Transverse colon (tissue), 4 donors: ENCODE results near the gene ALKBH7.

ENCODE experiments used
- CTCF ChIP-seq, 5 experiments: fragments of 200-600 bp in 3 of 5; fragments of 450-650 bp in 2 of 5; sonication (generic) in 3 of 5; IDR thresholded peaks; 1 replicate in 2 of 5; 2 replicates in 3 of 5; pipeline ENCODE4 v1.5.1; 2016 to 2017; ENCODE audit warnings: antibody characterized with exemption in 5 of 5, inconsistent platforms in 3 of 5, mild to moderate bottlenecking in 2 of 5, moderate library complexity in 1 of 5
- EP300 ChIP-seq: sonication (generic); formaldehyde crosslinking; IDR thresholded peaks from one replicate; pipeline ENCODE4 v1.6.1; 2017; ENCODE audit warnings: antibody characterized with exemption, low read depth
- POLR2A ChIP-seq: fragments of 450-650 bp; IDR thresholded peaks from one replicate; pipeline ENCODE4 v1.6.1; 2016; ENCODE audit warnings: antibody characterized with exemption, mild to moderate bottlenecking, moderate library complexity
- POLR2AphosphoS5 ChIP-seq, 3 donors: sonication (generic); formaldehyde crosslinking; IDR thresholded peaks; one replicate each; pipeline ENCODE4 v1.6.1; 2016; ENCODE audit warnings: antibody characterized with exemption in 3 of 3

DNA sequence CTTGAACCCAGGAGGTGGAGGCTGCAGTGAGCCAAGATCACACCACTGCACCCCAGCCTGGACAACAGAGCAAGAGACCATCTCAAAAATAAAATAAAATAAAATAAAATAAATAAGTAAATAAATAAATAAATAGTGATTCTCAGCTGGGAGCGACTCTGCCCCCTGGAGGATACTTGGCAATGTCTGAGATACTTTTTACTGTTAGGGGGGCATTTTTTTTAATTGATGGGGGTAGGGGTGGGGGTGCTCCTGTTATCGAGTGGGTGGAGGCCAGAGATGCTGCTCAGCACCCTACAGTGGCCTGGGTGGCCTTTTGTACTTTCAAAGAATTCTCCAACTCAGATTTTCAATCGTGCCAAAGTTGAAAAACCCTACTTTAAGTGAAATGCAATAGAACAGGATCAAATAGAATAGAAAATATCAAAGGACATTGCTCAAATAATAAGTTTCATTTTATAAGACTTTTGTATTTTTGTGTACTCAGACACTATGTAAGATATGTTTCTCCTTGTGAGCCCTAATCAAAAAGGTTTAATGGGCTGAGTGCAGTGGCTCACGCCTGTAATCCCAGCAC lies 18.4 kb upstream of the ALKBH7 start:
- TF ChIP-seq EP300 (no peak), CTCF (IDR thresholded peaks at IDR 0.05) (peak in 3 of 5 experiments; percentile 17 to 28 (median 21)), POLR2A (no peak), POLR2AphosphoS5 (IDR thresholded peaks at IDR 0.05) (no peak)
